ENCODE measurements around the gene PORCN. TPM values are rescaled to one million over a fixed set of nuclear protein-coding genes. Genes with fewer than 3 reads are reported as not detected.

PORCN gene
- total and polyA plus RNA-seq, 2 of the 4 experiments (the other 2 are of a cell fraction) = 4.1 to 10.1 TPM

- peaks cover 6 to 12% of the 10 kb centered on the region in 2 experiments; a peak in 3 of 4 replicates for H3K79me1 ChIP-seq (ENCODE audit: low read depth in 1 of 2, low read length in 2 of 2)
- no peaks in the 10 kb centered on the region; the same call in 1 of the 2 replicates for H3K27me3 ChIP-seq (ENCODE audit: control insufficient read depth, insufficient read depth, low read length)
- H3K14ac ChIP-seq (replicated peaks; ENCODE audit: low read depth, low read length) = no peak overlapping the region
- no TSS peak for BruUV-seq (replicated peaks)
- H4K8ac ChIP-seq (ENCODE audit: low read depth in 2 of 2, low read length in 2 of 2) = no peak overlapping the region
- H3K4me1 ChIP-seq (ENCODE audit: control insufficient read depth, insufficient read depth, low read length) = no peaks in the 10 kb centered on the region
- no peak overlapping the region for H4K5ac ChIP-seq (ENCODE audit: low read depth, low read length)
- H3K4me2 ChIP-seq (ENCODE audit: low read depth, low read length) = no peak overlapping the region
- ChIA-PET POLR2A (ENCODE audit: unreplicated experiment) (no interaction called here), CTCF (interaction anchor here (0.9 kb wide), 1 partner anchor 13 kb away, joined by 4 read pairs; no protein-coding TSS in a partner anchor)
- H3K56ac ChIP-seq (ENCODE audit: extremely low read depth, insufficient read depth, low read length) = no peak overlapping the region
- H3K4me3 ChIP-seq (ENCODE audit: insufficient read depth, low read depth, low read length) = no peak overlapping the region
- H3K9ac ChIP-seq (ENCODE audit: low read depth, low read length) = no peak overlapping the region
- no peaks in the 10 kb centered on the region for H3K9me1 ChIP-seq (ENCODE audit: insufficient read depth, low read length)
- intact Hi-C loops (cut with micrococcal nuclease) (no loop called here), in situ Hi-C loops (cut with MboI; ENCODE audit: low sequenced_read_pairs) (no loop called here), dilution Hi-C loops (cut with HindIII; ENCODE audit: low sequenced_read_pairs, unreplicated experiment) (no loop called here)
- H3K27ac ChIP-seq (ENCODE audit: insufficient read depth, low read length) = no peak overlapping the region
- no peak overlapping the region for H2BK5ac ChIP-seq (ENCODE audit: low read depth, low read length, poor library complexity, severe bottlenecking)
- no peaks in the 10 kb centered on the region for H3K9me3 ChIP-seq (ENCODE audit: control insufficient read depth, insufficient read depth, low read length)
- no peaks in the 10 kb centered on the region for H4K20me1 ChIP-seq (ENCODE audit: insufficient read depth, low read length)
- WGBS, 2 experiments (ENCODE audit: extremely low coverage in 2 of 2, insufficient read length in 1 of 2) = no CpG with 5 or more reads among the region's 5 CpGs
- H2AFZ ChIP-seq (replicated peaks; ENCODE audit: low read length, poor library complexity) = no peak overlapping the region
- no peaks in the 10 kb centered on the region; the same call in 1 of the 2 replicates for H3K36me3 ChIP-seq (ENCODE audit: control insufficient read depth, insufficient read depth, low read length)
- DNase-seq = no peak
- no peak overlapping the region for H3K4ac ChIP-seq (ENCODE audit: low read depth, low read length)
- H2BK15ac ChIP-seq (ENCODE audit: low read depth, low read length) = no peak overlapping the region
- no peak overlapping the region for H2AK9ac ChIP-seq (replicated peaks; ENCODE audit: low read depth, low read length, poor library complexity)
- H2BK20ac ChIP-seq (ENCODE audit: low read depth, low read length) = no peak overlapping the region
- ATAC-seq (ENCODE audit: low read depth) = no peak
- H2AK5ac ChIP-seq (ENCODE audit: low read depth, low read length) = no peak overlapping the region
- H3K23ac ChIP-seq (ENCODE audit: low read depth, low read length) = no peak overlapping the region
- TF ChIP-seq MAFK (IDR thresholded peaks at IDR 0.05; ENCODE audit: low read depth, low read length) (no peak), NFE2L2 (IDR thresholded peaks at IDR 0.05; ENCODE audit: low read depth, low read length) (no peak), RAD21 (IDR thresholded peaks at IDR 0.05; ENCODE audit: low read length) (no peak), ELK1 (IDR thresholded peaks at IDR 0.05; ENCODE audit: borderline replicate concordance, low read depth, low read length) (no peak), CHD1 (IDR thresholded peaks at IDR 0.05; ENCODE audit: low read depth, low read length) (no peak), RCOR1 (IDR thresholded peaks at IDR 0.05; ENCODE audit: insufficient replicate concordance, low read length) (no peak)
- no peak overlapping the region for H2BK120ac ChIP-seq (ENCODE audit: low read depth, low read length)
- H3K18ac ChIP-seq (ENCODE audit: low read depth, low read length) = no peak overlapping the region
- no peak overlapping the region for H4K91ac ChIP-seq (ENCODE audit: insufficient read depth, low read depth, low read length)
Measured at GRCh38 chrX:48507246-48507645, 1.5 kb upstream of the PORCN start.
